ENCODE results near the gene GABPA. TPM values are rescaled to one million over a fixed set of nuclear protein-coding genes. Genes with fewer than 3 reads are reported as not detected.

Gene GABPA
- total RNA-seq, 1 experiment from 2014 or later = 17.6 TPM

- no peak for ATAC-seq
- no peaks in the 10 kb centered on the region for H3K9me3 ChIP-seq (ENCODE audit: control insufficient read depth, insufficient read depth, low read depth, low read length)
- no TSS peak for BruUV-seq (replicated peaks)
- TF ChIP-seq SIN3A (IDR thresholded peaks at IDR 0.05; ENCODE audit: borderline replicate concordance, insufficient read depth, low read depth, low read length) (no peak), POLR2AphosphoS5 (IDR thresholded peaks at IDR 0.05; ENCODE audit: low read depth, low read length) (no peak), TCF7L2 (IDR thresholded peaks at IDR 0.05; ENCODE audit: low read depth, low read length) (no peak)
- TF ChIP-seq, protein P1, sequence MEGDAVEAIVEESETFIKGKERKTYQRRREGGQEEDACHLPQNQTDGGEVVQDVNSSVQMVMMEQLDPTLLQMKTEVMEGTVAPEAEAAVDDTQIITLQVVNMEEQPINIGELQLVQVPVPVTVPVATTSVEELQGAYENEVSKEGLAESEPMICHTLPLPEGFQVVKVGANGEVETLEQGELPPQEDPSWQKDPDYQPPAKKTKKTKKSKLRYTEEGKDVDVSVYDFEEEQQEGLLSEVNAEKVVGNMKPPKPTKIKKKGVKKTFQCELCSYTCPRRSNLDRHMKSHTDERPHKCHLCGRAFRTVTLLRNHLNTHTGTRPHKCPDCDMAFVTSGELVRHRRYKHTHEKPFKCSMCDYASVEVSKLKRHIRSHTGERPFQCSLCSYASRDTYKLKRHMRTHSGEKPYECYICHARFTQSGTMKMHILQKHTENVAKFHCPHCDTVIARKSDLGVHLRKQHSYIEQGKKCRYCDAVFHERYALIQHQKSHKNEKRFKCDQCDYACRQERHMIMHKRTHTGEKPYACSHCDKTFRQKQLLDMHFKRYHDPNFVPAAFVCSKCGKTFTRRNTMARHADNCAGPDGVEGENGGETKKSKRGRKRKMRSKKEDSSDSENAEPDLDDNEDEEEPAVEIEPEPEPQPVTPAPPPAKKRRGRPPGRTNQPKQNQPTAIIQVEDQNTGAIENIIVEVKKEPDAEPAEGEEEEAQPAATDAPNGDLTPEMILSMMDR (IDR thresholded peaks at IDR 0.05) = no peak
- TF ChIP-seq, protein P2, sequence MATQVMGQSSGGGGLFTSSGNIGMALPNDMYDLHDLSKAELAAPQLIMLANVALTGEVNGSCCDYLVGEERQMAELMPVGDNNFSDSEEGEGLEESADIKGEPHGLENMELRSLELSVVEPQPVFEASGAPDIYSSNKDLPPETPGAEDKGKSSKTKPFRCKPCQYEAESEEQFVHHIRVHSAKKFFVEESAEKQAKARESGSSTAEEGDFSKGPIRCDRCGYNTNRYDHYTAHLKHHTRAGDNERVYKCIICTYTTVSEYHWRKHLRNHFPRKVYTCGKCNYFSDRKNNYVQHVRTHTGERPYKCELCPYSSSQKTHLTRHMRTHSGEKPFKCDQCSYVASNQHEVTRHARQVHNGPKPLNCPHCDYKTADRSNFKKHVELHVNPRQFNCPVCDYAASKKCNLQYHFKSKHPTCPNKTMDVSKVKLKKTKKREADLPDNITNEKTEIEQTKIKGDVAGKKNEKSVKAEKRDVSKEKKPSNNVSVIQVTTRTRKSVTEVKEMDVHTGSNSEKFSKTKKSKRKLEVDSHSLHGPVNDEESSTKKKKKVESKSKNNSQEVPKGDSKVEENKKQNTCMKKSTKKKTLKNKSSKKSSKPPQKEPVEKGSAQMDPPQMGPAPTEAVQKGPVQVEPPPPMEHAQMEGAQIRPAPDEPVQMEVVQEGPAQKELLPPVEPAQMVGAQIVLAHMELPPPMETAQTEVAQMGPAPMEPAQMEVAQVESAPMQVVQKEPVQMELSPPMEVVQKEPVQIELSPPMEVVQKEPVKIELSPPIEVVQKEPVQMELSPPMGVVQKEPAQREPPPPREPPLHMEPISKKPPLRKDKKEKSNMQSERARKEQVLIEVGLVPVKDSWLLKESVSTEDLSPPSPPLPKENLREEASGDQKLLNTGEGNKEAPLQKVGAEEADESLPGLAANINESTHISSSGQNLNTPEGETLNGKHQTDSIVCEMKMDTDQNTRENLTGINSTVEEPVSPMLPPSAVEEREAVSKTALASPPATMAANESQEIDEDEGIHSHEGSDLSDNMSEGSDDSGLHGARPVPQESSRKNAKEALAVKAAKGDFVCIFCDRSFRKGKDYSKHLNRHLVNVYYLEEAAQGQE (IDR thresholded peaks at IDR 0.05; ENCODE audit: insufficient read depth in 1 of 2, low read depth in 2 of 2, low read length in 1 of 2) = no peak
- POLR2A ChIA-PET = no interaction called here
- DNase-seq (ENCODE audit: low read depth, low spot score) = no peak
- CTCF ChIA-PET = no interaction called here
- H3K27me3 ChIP-seq (ENCODE audit: control insufficient read depth, insufficient read depth, low read length) = no peaks in the 10 kb centered on the region
- no peaks in the 10 kb centered on the region for H3K36me3 ChIP-seq (ENCODE audit: control insufficient read depth, insufficient read depth, low read length)
- in situ Hi-C loops (cut with HindIII; ENCODE audit: low pct_unique_long_range_greater_than_20kb, low sequenced_read_pairs) = no loop called here
- intact Hi-C loops (cut with micrococcal nuclease; ENCODE audit: unreplicated experiment) = no loop called here
- no peak overlapping the region for H3K4me3 ChIP-seq (ENCODE audit: low read depth in 2 of 2, low read length in 2 of 2)
- no peak overlapping the region for H3K27ac ChIP-seq (ENCODE audit: low read length)
- no peaks in the 10 kb centered on the region for H3K4me1 ChIP-seq (ENCODE audit: control insufficient read depth, insufficient read depth, low read length)
Observed at GRCh38 chr21:25813917-25814316, 79.1 kb downstream of the GABPA start.

- Histone ChIP-seq H3K9me3 (ENCODE audit: control insufficient read depth, insufficient read depth, low read depth, low read length) (no peaks in the 10 kb centered on the region), H3K4me3 (ENCODE audit: low read depth in 2 of 2, low read length in 2 of 2) (no peak overlapping the region), H3K4me1 (ENCODE audit: control insufficient read depth, insufficient read depth, low read length) (no peaks in the 10 kb centered on the region), H3K27me3 (ENCODE audit: control insufficient read depth, insufficient read depth, low read length) (no peaks in the 10 kb centered on the region), H3K36me3 (ENCODE audit: control insufficient read depth, insufficient read depth, low read length) (no peaks in the 10 kb centered on the region), H3K27ac (ENCODE audit: low read length) (no peak overlapping the region)
- intact Hi-C loops (cut with micrococcal nuclease; ENCODE audit: unreplicated experiment) = no loop called here
- in situ Hi-C loops (cut with HindIII; ENCODE audit: low pct_unique_long_range_greater_than_20kb, low sequenced_read_pairs) = no loop called here
- ATAC-seq = no peak
- POLR2A ChIA-PET = no interaction called here
- TF ChIP-seq POLR2AphosphoS5 (IDR thresholded peaks at IDR 0.05; ENCODE audit: low read depth, low read length) (no peak), TCF7L2 (IDR thresholded peaks at IDR 0.05; ENCODE audit: low read depth, low read length) (no peak), SIN3A (IDR thresholded peaks at IDR 0.05; ENCODE audit: borderline replicate concordance, insufficient read depth, low read depth, low read length) (no peak)
- TF ChIP-seq, protein P2 (IDR thresholded peaks at IDR 0.05; ENCODE audit: insufficient read depth in 1 of 2, low read depth in 2 of 2, low read length in 1 of 2) = no peak
- TF ChIP-seq, protein P1 (IDR thresholded peaks at IDR 0.05) = no peak
- no peak for DNase-seq (ENCODE audit: low read depth, low spot score)
- CTCF ChIA-PET = no interaction called here
- BruUV-seq (replicated peaks) = no TSS peak
Observed at GRCh38 chr21:25818121-25818520, 83.3 kb downstream of the GABPA start.
